SK-N-MC (cell line): ENCODE results near the gene KCNAB1.

Experiments used
- EZH2 ChIP-seq: fragments of 200-600 bp; sonication (generic); IDR thresholded peaks from one replicate; pipeline ENCODE4 v1.6.1; 2017; ENCODE audit warnings: antibody characterized with exemption
- FOXP2 ChIP-seq: optimal IDR thresholded peaks from 2 replicates; pipeline ENCODE3; 2011; ENCODE audit warnings: mild to moderate bottlenecking, moderate library complexity; ENCODE audit not compliant: insufficient read depth; ENCODE audit errors: extremely low read length, control extremely low read depth
- POLR2AphosphoS5 ChIP-seq: IDR thresholded peaks from 2 replicates; pipeline ENCODE4 v1.6.1; 2012; ENCODE audit warnings: mild to moderate bottlenecking, low read depth, low read length, borderline replicate concordance

DNA sequence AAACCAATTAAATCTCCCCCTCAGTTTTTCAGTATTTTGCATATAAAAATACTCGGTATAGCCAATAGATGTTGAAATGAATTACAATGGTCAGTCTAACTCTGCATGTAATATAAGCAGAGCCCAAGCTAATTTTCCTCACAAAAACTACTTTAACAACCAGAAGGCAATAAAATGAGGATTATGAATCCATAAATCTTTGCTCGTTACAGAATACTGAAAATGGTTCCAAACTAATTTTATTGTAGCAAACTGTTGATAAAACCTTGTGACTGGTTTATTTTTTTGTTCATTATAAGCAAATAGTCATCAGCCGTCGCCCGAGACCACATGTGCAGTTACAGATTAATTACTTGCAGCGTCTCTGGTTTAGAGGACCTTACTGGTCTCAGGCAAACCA is 251.3 kb downstream of the KCNAB1 start:
- TF ChIP-seq POLR2AphosphoS5 (no peak), EZH2 (no peak), FOXP2 (no peak)
